IPS-NIHi7 (cell line): Measurements from ENCODE around the gene CSF1.

Source experiments
- DNase-seq: peaks from one replicate; pipeline ENCODE4 v3.0.0; 2012; ENCODE audit warnings: mixed read lengths; ENCODE audit errors: extremely low spot score

The CSF1 gene

DNA sequence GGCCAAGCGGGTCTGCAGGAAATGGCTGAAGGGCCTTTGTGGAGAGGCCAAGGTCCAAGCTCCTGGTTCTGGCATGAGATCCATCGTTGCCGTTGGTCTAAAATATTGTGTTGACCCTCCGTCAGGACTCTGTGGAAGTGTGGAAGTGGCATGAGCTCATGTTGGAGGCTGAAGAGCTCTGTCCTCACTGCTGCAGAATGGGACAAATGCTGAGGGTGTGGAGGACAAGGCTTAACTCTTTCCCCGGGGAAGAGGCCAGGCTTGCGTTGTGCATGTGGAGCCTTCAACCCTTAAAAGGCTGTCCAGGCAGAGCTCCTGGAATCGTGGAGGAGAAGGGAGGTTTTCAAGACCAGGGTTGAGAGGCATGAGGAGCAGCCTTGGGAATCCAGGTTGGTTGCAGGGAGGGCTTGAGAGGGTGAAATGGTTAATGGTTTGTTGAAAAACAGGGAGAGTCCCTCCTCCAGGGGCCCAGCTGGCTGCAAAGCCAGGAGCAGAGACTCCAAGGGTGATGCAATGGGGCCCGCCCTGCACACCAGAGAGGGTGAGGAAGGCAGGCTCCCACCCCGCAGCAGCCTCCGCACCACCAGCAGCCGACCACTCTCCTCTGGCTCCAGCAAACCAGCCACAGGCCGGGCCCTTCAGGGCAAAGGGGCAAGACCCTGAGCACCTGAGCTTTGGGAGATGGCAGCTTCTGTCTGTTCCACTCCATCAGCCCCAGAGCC lies 67.2 kb downstream of the CSF1 start:
- DNase-seq: no peak

DNA sequence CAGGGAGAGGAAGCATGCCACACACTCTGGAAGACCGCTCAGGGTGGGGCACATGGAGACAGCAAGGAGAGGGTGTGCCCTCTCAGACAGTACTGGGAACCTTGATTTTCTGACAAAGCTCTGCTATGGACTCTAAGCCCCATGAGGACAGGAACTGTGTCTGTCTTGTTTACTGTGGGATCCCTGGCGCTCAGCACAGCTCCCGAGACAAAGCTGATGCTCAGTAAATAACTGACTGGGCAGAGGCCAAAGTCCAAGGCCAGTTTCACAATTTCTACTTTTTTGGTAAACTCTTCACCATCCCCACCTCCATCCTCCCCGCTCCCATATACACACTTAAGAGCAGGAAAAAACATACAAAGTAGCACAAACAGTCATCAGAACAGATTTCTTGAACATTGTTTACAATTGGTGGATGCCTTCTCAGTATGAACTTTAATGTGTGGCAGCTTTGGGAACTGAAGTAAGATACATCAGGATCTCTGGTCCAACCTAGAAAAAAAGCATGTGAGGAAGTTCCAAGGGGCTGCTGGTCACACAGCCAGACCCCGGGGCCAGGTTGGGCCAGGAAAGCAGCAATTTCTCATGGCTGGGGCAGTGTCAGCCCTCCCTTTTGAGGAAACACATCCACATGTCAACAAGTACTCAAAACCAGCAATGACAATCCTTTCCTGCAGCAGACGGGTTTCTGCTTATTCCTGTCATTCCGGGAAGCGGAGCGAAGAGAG lies 68.3 kb downstream of the CSF1 start:
- no peak for DNase-seq

DNA sequence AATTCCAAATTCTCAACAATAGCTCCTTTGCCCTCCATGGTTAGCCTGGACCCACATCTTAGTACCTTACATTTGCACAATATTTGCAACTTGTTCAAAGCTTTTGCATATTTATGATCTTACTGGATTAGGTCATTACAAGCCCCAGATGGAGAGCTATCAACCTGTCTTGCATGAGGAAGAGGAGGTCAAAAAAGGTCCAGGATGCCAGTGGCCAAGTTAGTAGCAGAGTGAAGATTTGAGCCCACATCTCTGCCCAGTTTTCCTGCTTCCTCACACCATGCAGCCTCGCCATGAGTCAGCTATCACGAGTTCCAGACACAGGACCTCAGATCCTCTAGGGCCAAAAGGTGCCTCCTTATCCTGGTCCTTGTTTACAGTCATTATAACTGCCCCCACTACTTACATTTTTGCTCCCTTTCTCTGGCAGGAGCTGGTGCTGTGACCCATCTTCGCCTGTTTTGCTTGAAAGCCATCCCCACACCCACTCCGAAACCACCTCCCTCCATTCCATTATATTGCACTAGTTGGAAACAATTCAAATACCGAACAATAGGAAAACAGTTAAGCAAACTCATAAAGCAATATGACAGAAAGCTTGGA lies 68.9 kb downstream of the CSF1 start:
- no peak for DNase-seq
